IMR-90 (cell line): ENCODE data around the gene CYP4A11. TPM values are rescaled to one million over a fixed set of nuclear protein-coding genes. Genes with fewer than 3 reads are reported as not detected.
"Not testable (repeated sequence)": the region's sequence is repeated elsewhere in the genome, so short reads cannot be mapped to it uniquely, and the experiment has no call there.

ENCODE experiments used
- ATAC-seq: fragments of 200-7000 bp; cut with Tn5 transposase; 2 replicates; pipeline ENCODE4 v1.9.1; 2020; ENCODE audit warnings: low read depth, mild to moderate bottlenecking, moderate library complexity
- BruUV-seq: library from RNA; stranded (reverse); fragments of 400-500 nt; replicated peaks from 2 replicates; lab custom pipeline; 2021; lab: Mats Ljungman, UMichigan
- CTCF ChIA-PET: fragments of 300-600 bp; formaldehyde crosslinking; extraction: SDS; loops from one replicate; lab custom pipeline; 2021; ENCODE audit warnings: antibody characterized with exemption; lab: Yijun Ruan, JAX
- POLR2A ChIA-PET: fragments of 300-600 bp; sonication (Branson Sonifier 250); formaldehyde crosslinking; loops from one replicate; lab custom pipeline; 2022; ENCODE audit warnings: antibody characterized with exemption; ENCODE audit not compliant: unreplicated experiment; lab: Charles Lee
- DNase-seq: peaks from one replicate; pipeline ENCODE4 v3.0.0; 2013
- H2AFZ ChIP-seq: replicated peaks from 2 replicates; pipeline ENCODE3; 2013; ENCODE audit warnings: low read length, mild to moderate bottlenecking; ENCODE audit not compliant: poor library complexity
- H2AK5ac ChIP-seq: 2 replicates; pipeline ENCODE4 v1.6.1; 2013; ENCODE audit warnings: low read depth, low read length, inconsistent platforms
- H2AK9ac ChIP-seq: replicated peaks from 2 replicates; pipeline ENCODE3; 2013; ENCODE audit warnings: mild to moderate bottlenecking, low read depth, low read length, moderate library complexity; ENCODE audit not compliant: poor library complexity
- H2BK120ac ChIP-seq: 2 replicates; pipeline ENCODE4 v1.6.1; 2013; ENCODE audit warnings: low read depth, low read length, inconsistent platforms
- H2BK15ac ChIP-seq: 3 replicates; pipeline ENCODE4 v1.6.1; 2013; ENCODE audit warnings: low read depth, low read length, inconsistent platforms
- H2BK20ac ChIP-seq: 2 replicates; pipeline ENCODE4 v1.6.1; 2013; ENCODE audit warnings: low read depth, mild to moderate bottlenecking, inconsistent platforms, low read length, moderate library complexity
- H2BK5ac ChIP-seq: 2 replicates; pipeline ENCODE4 v1.6.1; 2013; ENCODE audit warnings: mild to moderate bottlenecking, low read depth, low read length, inconsistent platforms; ENCODE audit not compliant: poor library complexity, severe bottlenecking
- H3K14ac ChIP-seq: replicated peaks from 2 replicates; pipeline ENCODE4 v1.6.1; 2013; ENCODE audit warnings: low read depth, low read length, inconsistent platforms
- H3K18ac ChIP-seq: 2 replicates; pipeline ENCODE4 v1.6.1; 2013; ENCODE audit warnings: low read depth, low read length, control low read depth
- H3K23ac ChIP-seq: 2 replicates; pipeline ENCODE4 v1.6.1; 2013; ENCODE audit warnings: low read depth, low read length, inconsistent platforms
- H3K27ac ChIP-seq: 2 replicates; pipeline ENCODE4 v1.5.1; 2013; ENCODE audit warnings: mild to moderate bottlenecking, control low read depth, low read length; ENCODE audit not compliant: insufficient read depth
- H3K27me3 ChIP-seq: 2 replicates; pipeline ENCODE4 v1.6.1; 2013; ENCODE audit warnings: low read length; ENCODE audit not compliant: control insufficient read depth, insufficient read depth
- H3K36me3 ChIP-seq: 2 replicates; pipeline ENCODE4 v1.6.1; 2013; ENCODE audit warnings: low read length, mixed read lengths; ENCODE audit not compliant: control insufficient read depth, insufficient read depth
- H3K4ac ChIP-seq: 2 replicates; pipeline ENCODE4 v1.6.1; 2013; ENCODE audit warnings: low read depth, low read length, inconsistent platforms
- H3K4me1 ChIP-seq: 2 replicates; pipeline ENCODE4 v1.6.1; 2013; ENCODE audit warnings: low read length, mixed read lengths; ENCODE audit not compliant: control insufficient read depth, insufficient read depth
- H3K4me2 ChIP-seq: 2 replicates; pipeline ENCODE4 v1.6.1; 2013; ENCODE audit warnings: low read depth, mild to moderate bottlenecking, control low read depth, low read length, moderate library complexity
- H3K4me3 ChIP-seq: 2 replicates; pipeline ENCODE4 v1.5.1; 2013; ENCODE audit warnings: low read depth, mild to moderate bottlenecking, control low read depth, low read length, moderate library complexity; ENCODE audit not compliant: insufficient read depth
- H3K56ac ChIP-seq: 2 replicates; pipeline ENCODE4 v1.6.1; 2013; ENCODE audit warnings: low read length, inconsistent platforms; ENCODE audit not compliant: insufficient read depth; ENCODE audit errors: extremely low read depth
- H3K79me1 ChIP-seq, 2 experiments: 2 replicates each; pipeline ENCODE4 v1.6.1; 2013; ENCODE audit warnings: low read length in 2 of 2, inconsistent platforms in 1 of 2, low read depth in 1 of 2
- H3K9ac ChIP-seq: 2 replicates; pipeline ENCODE4 v1.6.1; 2013; ENCODE audit warnings: low read depth, low read length, control low read depth
- H3K9me1 ChIP-seq: 2 replicates; pipeline ENCODE4 v1.6.1; 2013; ENCODE audit warnings: low read length, inconsistent platforms; ENCODE audit not compliant: insufficient read depth
- H3K9me3 ChIP-seq: 2 replicates; pipeline ENCODE4 v1.6.1; 2013; ENCODE audit warnings: low read length; ENCODE audit not compliant: control insufficient read depth, insufficient read depth
- H4K20me1 ChIP-seq: 2 replicates; pipeline ENCODE4 v1.6.1; 2013; ENCODE audit warnings: low read length, inconsistent platforms; ENCODE audit not compliant: insufficient read depth
- H4K5ac ChIP-seq: 2 replicates; pipeline ENCODE4 v1.6.1; 2013; ENCODE audit warnings: mild to moderate bottlenecking, low read depth, low read length, control low read depth
- H4K8ac ChIP-seq, 2 experiments: 2 replicates each; pipeline ENCODE4 v1.6.1; 2013; ENCODE audit warnings: low read depth in 2 of 2, low read length in 2 of 2, control low read depth in 1 of 2, inconsistent platforms in 1 of 2
- H4K91ac ChIP-seq: 2 replicates; pipeline ENCODE4 v1.6.1; 2013; ENCODE audit warnings: low read depth, low read length, inconsistent platforms; ENCODE audit not compliant: insufficient read depth
- WGBS, 2 experiments: methylation state at CpG; one replicate each; pipeline versions ENCODE4 v1.1.5 to v1.1.7; 2013; ENCODE audit warnings: missing lambda C conversion rate in 2 of 2; ENCODE audit not compliant: insufficient read length in 1 of 2; ENCODE audit errors: extremely low coverage in 2 of 2; 5-methylcytosine and 5-hydroxymethylcytosine counted together
- dilution Hi-C: fragments of 300-500 bp; cut with HindIII; formaldehyde crosslinking; loops from one replicate; pipeline ENCODE4 v1.14.3; 2018; ENCODE audit warnings: low sequenced_read_pairs; ENCODE audit not compliant: unreplicated experiment
- in situ Hi-C: fragments of 300-500 bp; cut with MboI; formaldehyde crosslinking; loops from 3 replicates; pipeline ENCODE4 v1.14.3; 2019; ENCODE audit warnings: low sequenced_read_pairs, inconsistent platforms, mixed read lengths
- intact Hi-C: fragments of 100-400 bp; cut with micrococcal nuclease; formaldehyde crosslinking; loops from 2 replicates; pipeline ENCODE4 v1.10.0; 2022
- polyA plus RNA-seq, 3 experiments: library from polyadenylated mRNA; depleted of rRNA; stranded (reverse); fragments of >200 nt; gene quantifications; 2 replicates each; pipeline ENCODE4 v1.2.3, GENCODE V29; 2012; ENCODE audit warnings: low replicate concordance in 1 of 3
- total RNA-seq: library from RNA; depleted of rRNA; stranded (reverse); fragments of >200 nt; gene quantifications from 2 replicates; pipeline ENCODE4 v1.2.3, GENCODE V29; 2012

CYP4A11 gene
- total and polyA plus RNA-seq, 2 of the 4 experiments (the other 2 are of a cell fraction): not detected

- H4K20me1 ChIP-seq, BruUV-seq, H3K4me3 ChIP-seq, H2AFZ ChIP-seq, H2BK5ac ChIP-seq, H3K18ac ChIP-seq, H2BK120ac ChIP-seq, ATAC-seq, H3K4me2 ChIP-seq, H3K36me3 ChIP-seq, intact Hi-C loops, H3K9me3 ChIP-seq, dilution Hi-C loops, CTCF ChIA-PET, H3K4me1 ChIP-seq, H3K14ac ChIP-seq, H3K27ac ChIP-seq, in situ Hi-C loops, H3K27me3 ChIP-seq, H2AK5ac ChIP-seq, H3K79me1 ChIP-seq, H4K8ac ChIP-seq, H3K4ac ChIP-seq, H4K91ac ChIP-seq, POLR2A ChIA-PET, H3K9me1 ChIP-seq, H2AK9ac ChIP-seq, DNase-seq, H3K23ac ChIP-seq, H4K5ac ChIP-seq, H3K56ac ChIP-seq, H2BK20ac ChIP-seq, H2BK15ac ChIP-seq, H3K9ac ChIP-seq: not testable (repeated sequence)
- 23% methylated on average over 3 of the region's 8 CpGs; no CpG with 5 or more reads in 1 of the 2 experiments for WGBS, 2 experiments
Measured at GRCh38 chr1:46934852-46935251, 6.4 kb downstream of the CYP4A11 start.

DNA sequence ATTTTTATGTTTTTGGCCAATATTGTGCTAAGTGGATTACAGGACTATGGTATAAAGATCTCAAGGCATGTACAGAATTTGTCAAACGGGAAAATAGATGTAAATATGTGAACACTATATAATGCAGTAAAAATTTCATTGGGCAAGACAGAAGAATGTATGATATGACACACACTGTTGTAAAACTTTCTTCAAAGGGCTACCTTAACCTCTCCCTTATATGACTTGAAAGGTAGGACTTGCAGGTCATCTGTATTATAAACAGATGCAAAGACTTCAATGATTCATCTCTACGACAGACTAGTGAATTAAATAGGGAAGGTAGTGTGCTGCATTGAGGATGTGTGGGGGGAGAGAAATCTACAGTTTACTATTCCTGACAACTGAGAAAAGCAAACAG lies 9.3 kb downstream of the CYP4A11 start:
- H3K9me1 ChIP-seq, H3K4ac ChIP-seq, H3K14ac ChIP-seq, BruUV-seq, ATAC-seq, H3K56ac ChIP-seq, H2BK5ac ChIP-seq, in situ Hi-C loops, H2AK5ac ChIP-seq, H2BK15ac ChIP-seq, H2BK120ac ChIP-seq, POLR2A ChIA-PET, H3K79me1 ChIP-seq, CTCF ChIA-PET, H3K4me1 ChIP-seq, H3K27ac ChIP-seq, H2AK9ac ChIP-seq, H3K23ac ChIP-seq, H2AFZ ChIP-seq, H3K4me3 ChIP-seq, H3K4me2 ChIP-seq, H3K36me3 ChIP-seq, H2BK20ac ChIP-seq, H3K9ac ChIP-seq, H4K8ac ChIP-seq, dilution Hi-C loops, H3K27me3 ChIP-seq, H3K18ac ChIP-seq, H3K9me3 ChIP-seq, H4K20me1 ChIP-seq, DNase-seq, H4K5ac ChIP-seq, intact Hi-C loops, H4K91ac ChIP-seq: not testable (repeated sequence)
- WGBS, 2 experiments: no CpG with 5 or more reads among the region's 2 CpGs
